Stimulated activated CD8-positive, alpha-beta memory T cell treated with anti-CD3 and anti-CD28 coated beads, Interleukin-2, amount 100 ng/mL, for 1 hour (primary cell): ENCODE data around the gene LBX1.
"Not testable (repeated sequence)": the region's sequence is repeated elsewhere in the genome, so short reads cannot be mapped to it uniquely, and the experiment has no call there.

Experiments used
- DNase-seq, 2 donors: peaks; one replicate each; pipeline ENCODE4 v3.0.0-alpha.2; 2020; ENCODE audit warnings: low read depth in 2 of 2

The LBX1 gene

DNA sequence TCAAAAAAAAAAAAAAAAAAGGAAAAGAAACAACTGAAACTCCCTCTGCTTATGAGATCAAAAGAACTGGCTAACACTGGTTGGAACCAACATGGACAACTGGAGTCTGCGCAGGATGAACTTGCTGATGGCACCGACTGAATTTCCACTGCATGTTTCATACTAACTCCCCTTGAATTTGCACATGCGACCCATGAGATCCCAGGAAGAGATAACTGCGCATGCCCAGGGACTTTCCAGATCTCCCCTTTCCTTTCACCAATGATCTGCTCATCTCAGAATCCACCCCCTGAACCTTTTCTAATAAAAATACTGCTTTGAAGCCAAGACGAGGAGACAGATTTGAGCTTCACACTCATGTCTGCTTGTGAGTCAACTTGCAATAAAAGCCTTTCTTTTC lies 20.7 kb downstream of the LBX1 start:
- no peak for DNase-seq

- DNase-seq, result no peak
Measured at GRCh38 chr10:101207026-101207425, 22.2 kb downstream of the LBX1 start.

- DNase-seq, result not testable (repeated sequence)
Measured at GRCh38 chr10:101202667-101203066, 26.6 kb downstream of the LBX1 start.

- DNase-seq, result not testable (repeated sequence)
Measured at GRCh38 chr10:101198326-101198977, 30.8 kb downstream of the LBX1 start.

GRCh38 chr10:101195921-101196320 lies 33.3 kb downstream of the LBX1 start:
- DNase-seq, result no peak

DNA sequence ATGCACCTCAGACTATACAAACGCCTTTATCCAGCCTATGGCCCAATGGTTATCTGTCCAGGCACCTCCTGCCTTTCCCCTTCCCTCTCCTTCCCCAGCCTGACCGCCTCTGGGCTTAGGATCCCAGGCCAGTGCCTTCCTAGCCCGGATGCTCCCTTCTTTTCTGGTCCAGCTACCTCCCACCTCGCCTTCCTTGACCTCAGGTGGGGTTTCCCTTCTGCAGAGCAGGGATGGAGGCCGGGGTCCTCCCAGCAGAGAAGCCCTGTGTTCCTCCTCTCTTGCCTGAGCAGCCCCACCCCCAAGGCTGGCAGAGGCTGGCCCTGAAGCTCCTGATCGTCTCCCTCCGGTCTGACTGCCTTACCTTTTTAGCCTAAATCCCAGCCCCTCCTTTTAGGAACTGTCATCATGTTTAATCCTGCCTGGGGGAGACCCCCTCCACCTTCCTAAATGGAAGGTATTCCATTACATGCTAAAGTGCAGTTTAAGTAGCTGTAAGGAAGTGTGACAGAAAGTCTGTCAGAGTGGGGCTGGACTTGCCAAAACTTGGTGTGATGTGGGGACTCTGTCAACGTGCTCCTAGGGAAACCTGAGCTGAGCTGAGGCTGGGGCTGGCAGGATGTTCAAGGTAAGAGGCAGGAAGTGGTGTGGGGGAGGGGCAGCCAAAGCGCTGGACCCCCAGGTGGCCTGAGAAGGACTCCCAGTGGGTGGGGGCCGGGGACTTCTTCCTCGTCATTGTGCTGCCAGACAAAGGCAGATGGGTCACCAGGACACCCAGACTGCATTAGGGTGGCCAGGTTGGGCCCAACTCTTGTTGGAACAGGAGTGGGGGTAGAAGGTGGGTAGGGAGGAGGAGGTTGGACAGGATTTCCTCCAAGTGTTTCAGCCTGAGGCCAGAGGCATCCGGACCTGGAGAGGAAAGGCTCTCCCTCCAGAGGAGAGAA lies 39.5 kb downstream of the LBX1 start:
- no peak for DNase-seq

DNA sequence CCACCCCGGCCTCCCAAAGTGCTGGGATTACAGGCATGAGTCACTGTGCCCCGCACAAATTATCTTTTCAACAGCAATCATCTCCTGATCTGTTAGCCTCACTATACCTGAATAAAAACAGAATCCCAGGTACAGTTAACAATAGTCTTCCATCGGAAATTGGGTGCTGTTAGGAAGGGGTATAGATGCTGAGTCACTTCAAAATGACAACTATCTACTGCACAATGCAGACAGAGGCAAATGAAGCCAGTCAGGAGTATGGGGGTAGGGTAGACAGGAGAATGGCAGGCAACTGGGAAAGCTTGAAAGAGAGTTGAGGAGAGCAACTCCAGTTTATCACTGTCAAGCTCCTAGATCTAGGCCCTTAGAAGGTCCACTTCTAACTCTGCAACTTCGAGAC lies 40.3 kb downstream of the LBX1 start:
- DNase-seq, result no peak

DNA sequence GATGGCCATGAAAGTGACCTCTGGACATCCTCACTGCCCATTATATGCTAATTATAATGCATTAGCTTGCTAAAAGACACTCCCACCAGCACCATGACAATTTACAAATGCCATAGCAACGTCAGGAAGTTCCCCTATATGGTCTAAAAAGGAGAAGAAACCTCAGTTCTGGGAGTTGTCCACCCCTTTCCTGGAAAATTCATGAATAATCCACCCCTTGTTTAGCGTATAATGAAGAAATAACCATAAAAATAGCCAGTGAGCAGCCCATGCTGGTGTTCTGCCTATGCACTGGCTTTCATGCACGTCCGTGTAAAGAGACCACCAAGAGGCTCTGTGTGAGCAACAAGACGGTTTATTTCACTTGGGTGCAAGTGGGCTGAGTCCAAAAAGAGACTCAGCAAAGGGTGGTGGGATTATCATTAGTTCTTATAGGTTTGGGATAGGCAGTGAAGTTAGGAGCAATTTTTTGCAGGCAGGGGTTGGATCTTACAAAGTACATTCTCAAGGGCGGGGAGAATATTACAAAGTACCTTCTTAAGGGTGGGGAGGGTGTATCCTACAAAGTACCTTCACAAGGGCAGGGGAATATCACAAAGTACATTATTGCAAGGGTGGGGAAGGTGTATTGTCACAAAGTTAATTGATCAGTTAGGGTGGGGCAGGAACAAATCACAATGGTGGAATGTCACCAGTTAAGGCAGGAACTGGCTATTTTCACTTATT lies 45.6 kb downstream of the LBX1 start:
- DNase-seq, result no peak

DNA sequence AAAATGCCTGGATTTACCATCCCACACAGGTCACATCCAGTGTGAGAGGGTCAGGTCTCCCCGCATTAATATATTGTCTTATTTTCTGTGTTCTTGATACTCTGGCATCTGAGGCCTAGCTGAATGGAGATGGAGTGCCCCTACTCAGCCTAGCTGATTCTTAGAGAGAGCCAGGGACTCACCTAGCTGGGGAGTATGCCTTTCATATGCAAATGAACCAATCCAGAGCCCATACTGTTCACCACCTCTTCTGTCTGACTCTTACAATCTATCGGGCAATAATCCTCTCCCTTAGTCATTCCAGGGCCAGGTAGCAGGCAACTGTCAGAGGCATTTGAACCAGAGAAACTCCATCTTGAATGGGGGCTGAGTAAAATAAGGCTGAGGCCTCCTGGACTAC lies 46.3 kb downstream of the LBX1 start:
- no peak for DNase-seq
